Activated naive CD4-positive, alpha-beta T cell treated with Interleukin-2 at 50 U/mL for 16 hours (primary cell): Measurements from ENCODE around the gene SPHK2.
"Not testable (repeated sequence)": the region's sequence is repeated elsewhere in the genome, so short reads cannot be mapped to it uniquely, and the experiment has no call there.

ENCODE experiments used
- DNase-seq: peaks from one replicate; pipeline ENCODE4 v3.0.0-alpha.2; 2020

Gene SPHK2

GRCh38 chr19:48637449-48637947 lies 18.2 kb downstream of the SPHK2 start:
- DNase-seq = peak; percentile 100

- DNase-seq = peak; percentile 80
Measured at GRCh38 chr19:48637948-48638830, 18.9 kb downstream of the SPHK2 start.

GRCh38 chr19:48638831-48639381 lies 19.6 kb downstream of the SPHK2 start:
- no peak for DNase-seq

GRCh38 chr19:48639483-48640375 lies 20.4 kb downstream of the SPHK2 start:
- DNase-seq = no peak

- no peak for DNase-seq
Measured at GRCh38 chr19:48641850-48642249, 22.5 kb downstream of the SPHK2 start.

GRCh38 chr19:48642862-48643261 lies 23.6 kb downstream of the SPHK2 start:
- DNase-seq = no peak

- DNase-seq = no peak
Measured at GRCh38 chr19:48644355-48644754, 25.0 kb downstream of the SPHK2 start.

DNA sequence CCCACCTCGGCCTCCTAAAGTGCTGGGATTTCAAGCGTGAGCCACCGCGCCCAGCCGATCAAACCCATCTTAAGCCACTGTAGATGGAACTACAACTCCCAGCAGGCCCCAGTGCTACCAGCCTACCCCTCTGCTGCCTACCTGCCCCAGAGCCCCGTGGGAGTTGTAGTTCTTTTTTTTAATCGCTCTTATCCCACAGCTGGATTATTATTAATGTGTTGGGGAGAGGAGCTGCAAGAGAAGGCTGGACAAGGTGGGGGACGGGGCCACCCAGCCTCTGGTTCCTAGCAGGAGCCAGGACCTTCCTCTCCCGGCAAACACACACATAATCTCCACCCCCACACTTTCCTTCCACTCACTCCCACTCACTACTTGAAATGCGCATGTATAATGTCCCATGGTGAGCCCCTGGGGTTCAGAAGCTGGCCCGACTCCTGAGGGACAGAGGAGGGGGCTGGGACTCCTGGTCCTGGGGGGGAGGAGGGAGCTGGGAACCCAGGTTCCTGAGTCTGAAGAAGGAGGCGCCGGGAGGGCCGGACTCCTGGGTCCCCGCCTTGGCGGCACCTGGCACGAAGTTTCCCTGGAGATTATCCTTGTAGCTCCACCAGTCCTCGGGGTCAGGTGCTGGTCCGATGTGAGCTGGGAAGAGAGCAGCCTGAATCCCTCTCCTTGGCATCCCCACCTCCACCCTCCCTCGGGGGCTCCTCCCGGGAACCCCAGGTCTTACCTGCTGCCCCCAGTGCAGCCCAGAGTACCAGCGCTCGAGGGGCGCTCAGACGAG lies 25.7 kb downstream of the SPHK2 start:
- DNase-seq = peak; percentile 74

DNA sequence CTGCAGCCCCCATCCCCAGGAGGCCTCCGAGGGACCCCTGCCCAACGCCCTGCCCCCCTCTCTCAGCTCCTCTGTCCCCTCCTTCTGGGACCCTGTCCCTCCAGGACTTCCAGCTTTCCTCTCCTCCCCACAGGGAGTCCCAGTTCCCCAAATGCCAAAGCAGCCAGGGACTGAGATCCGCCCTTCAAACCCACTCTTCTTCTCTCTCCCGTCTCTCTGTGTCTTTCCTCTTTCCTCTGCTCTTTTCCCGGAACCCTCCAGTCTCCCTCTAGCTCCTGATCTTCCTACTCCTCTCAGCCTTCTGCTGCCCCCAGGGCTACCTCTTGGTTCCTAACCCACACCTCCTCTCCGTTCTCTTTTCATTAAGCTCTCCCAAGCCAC lies 26.3 kb downstream of the SPHK2 start:
- no peak for DNase-seq

- DNase-seq = peak; percentile 92
Measured at GRCh38 chr19:48646001-48646721, 26.9 kb downstream of the SPHK2 start, which contains the start of gene CA11. Gene CA11 (minus strand): TSS chr19:48646187. CDS start chr19:48645632, 555 bp downstream.

GRCh38 chr19:48646722-48647216 lies 27.5 kb downstream of the SPHK2 start:
- DNase-seq = no peak

DNA sequence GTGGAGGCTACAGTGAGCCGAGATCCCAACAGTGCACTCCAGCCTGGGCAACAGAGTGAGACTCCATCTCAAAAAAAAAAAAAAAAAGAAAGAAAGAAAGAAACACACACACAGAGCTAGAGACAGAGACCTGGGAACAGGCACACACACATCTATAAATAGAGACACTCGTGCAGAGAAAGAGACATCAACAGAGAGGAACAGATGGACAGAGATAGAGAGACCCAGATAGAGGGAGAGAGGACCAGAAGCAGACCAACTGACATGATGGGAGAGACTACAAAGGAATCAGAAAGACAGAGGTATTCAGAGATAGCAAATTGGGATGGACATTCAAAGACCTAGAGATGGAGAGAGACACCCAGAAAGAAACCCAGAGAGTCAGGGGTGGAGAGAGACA lies 28.8 kb downstream of the SPHK2 start:
- no peak for DNase-seq

GRCh38 chr19:48650974-48651682 lies 31.8 kb downstream of the SPHK2 start:
- DNase-seq = no peak

DNA sequence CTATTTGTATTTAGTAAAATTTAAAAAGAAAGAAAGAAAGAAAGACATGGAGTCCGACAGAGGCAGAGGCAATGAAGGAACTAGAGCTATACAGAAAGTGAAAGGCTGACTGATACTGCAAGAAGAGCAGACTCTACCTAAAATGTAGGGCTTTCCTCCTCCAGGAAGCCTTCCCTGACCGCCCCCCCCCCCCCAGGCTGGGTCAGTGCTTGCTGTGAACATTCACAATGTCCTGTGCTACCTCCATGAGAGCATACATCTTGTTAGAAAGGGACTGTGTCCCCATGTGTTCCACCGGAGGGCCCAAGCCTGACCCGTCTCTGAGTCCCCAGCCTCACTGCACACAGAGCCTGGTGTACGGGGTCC lies 32.4 kb downstream of the SPHK2 start:
- DNase-seq = no peak

GRCh38 chr19:48654299-48655059 lies 35.2 kb downstream of the SPHK2 start:
- DNase-seq = no peak

- no peak for DNase-seq
Measured at GRCh38 chr19:48656840-48657474, 37.7 kb downstream of the SPHK2 start.

DNA sequence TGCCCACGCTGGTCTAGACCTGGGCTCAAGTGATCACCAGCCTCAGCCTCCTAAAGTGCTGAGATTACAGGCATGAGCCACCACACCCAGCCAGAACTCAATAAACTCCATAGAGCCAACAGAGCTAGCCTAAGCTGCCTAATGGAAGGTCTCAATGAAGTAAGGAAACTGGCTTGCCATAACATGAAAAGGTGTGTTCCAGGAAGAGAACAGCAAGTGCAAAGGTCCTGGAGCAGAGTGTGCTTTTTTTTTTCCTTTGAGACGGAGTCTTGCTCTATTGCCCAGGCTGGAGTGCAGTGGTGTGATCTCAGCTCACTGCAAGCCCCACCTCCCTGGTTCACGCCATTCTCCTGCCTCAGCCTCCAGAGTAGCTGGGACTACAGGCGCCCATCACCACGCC lies 38.5 kb downstream of the SPHK2 start:
- not testable (repeated sequence) for DNase-seq

GRCh38 chr19:48658483-48658882 lies 39.2 kb downstream of the SPHK2 start:
- DNase-seq = no peak

GRCh38 chr19:48659768-48660167 lies 40.5 kb downstream of the SPHK2 start:
- no peak for DNase-seq
